K562 (cell line): ENCODE measurements around the gene IL15. TPM values are rescaled to one million over a fixed set of nuclear protein-coding genes. Genes with fewer than 3 reads are reported as not detected.

Experiments used
- ATAC-seq: fragments of 200-7000 bp; cut with Tn5 transposase; 3 replicates; pipeline ENCODE4 v1.9.1; 2020; ENCODE audit warnings: moderate library complexity
- BruUV-seq: library from RNA; stranded (reverse); fragments of 400-500 nt; replicated peaks from 2 replicates; lab custom pipeline; 2021; lab: Mats Ljungman, UMichigan
- CTCF ChIA-PET: fragments of 300-600 bp; formaldehyde crosslinking; extraction: SDS; loops from one replicate; lab custom pipeline; 2021; ENCODE audit warnings: low intra/inter-chr PET ratio; lab: Yijun Ruan, JAX
- POLR2A ChIA-PET: fragments of 300-600, 350-650 bp; sonication (Branson Sonifier 250); formaldehyde crosslinking; extraction: SDS; loops from one replicate; lab custom pipeline; 2021; ENCODE audit warnings: antibody characterized with exemption, inconsistent platforms; lab: Yijun Ruan, JAX
- DNase-seq, 4 experiments: peaks; one replicate each; pipeline versions ENCODE4 v3.0.0 to v3.0.0-alpha.2; 2011 to 2018; ENCODE audit warnings: low spot score in 3 of 4, mixed read lengths in 3 of 4; ENCODE audit errors: extremely low read depth in 1 of 4
- FAIRE-seq: peaks from 2 replicates; lab custom pipeline; 2011; peaks lifted over from hg19 to GRCh38; lab: Jason Lieb, UNC
- H2AFZ ChIP-seq: 2 replicates; pipeline ENCODE4 v1.6.0; 2011; ENCODE audit warnings: low read depth, low read length, control low read depth, inconsistent platforms
- H3K27ac ChIP-seq: fragments of 200-600 bp; 3 replicates; pipeline ENCODE4 v1.8.0; 2011; ENCODE audit warnings: low read depth, mild to moderate bottlenecking, control low read depth, inconsistent platforms, low read length, moderate library complexity, mixed read lengths; ENCODE audit errors: extremely low read depth
- H3K27me3 ChIP-seq, 2 experiments: fragments of 300-600 bp in 1 of 2; 2 replicates in 1 of 2; 3 replicates in 1 of 2; pipeline versions ENCODE4 v1.6.0 to v1.8.0; 2011; ENCODE audit warnings: inconsistent platforms in 2 of 2, low read length in 2 of 2, mild to moderate bottlenecking in 1 of 2, mixed read lengths in 1 of 2, moderate library complexity in 1 of 2; ENCODE audit not compliant: control insufficient read depth in 2 of 2, insufficient read depth in 2 of 2
- H3K36me3 ChIP-seq: fragments of 300-600 bp; 3 replicates; pipeline ENCODE4 v1.8.0; 2011; ENCODE audit warnings: mild to moderate bottlenecking, low read length, inconsistent platforms; ENCODE audit not compliant: control insufficient read depth, insufficient read depth
- H3K4me1 ChIP-seq, 2 experiments: fragments of 200-600 bp in 1 of 2; replicated peaks in 1 of 2; 2 replicates in 1 of 2; 3 replicates in 1 of 2; pipeline versions ENCODE4 v1.5.1 to v1.8.0; 2011; ENCODE audit warnings: inconsistent platforms in 2 of 2, low read length in 2 of 2, mild to moderate bottlenecking in 1 of 2, mixed read lengths in 1 of 2, moderate library complexity in 1 of 2; ENCODE audit not compliant: control insufficient read depth in 2 of 2, insufficient read depth in 2 of 2
- H3K4me2 ChIP-seq: 2 replicates; pipeline ENCODE4 v1.6.1; 2011; ENCODE audit warnings: low read length, control low read depth, inconsistent platforms, mixed read lengths; ENCODE audit not compliant: insufficient read depth
- H3K4me3 ChIP-seq: fragments of 200-600 bp; sonication (generic), shearing (Covaris generic); 2 replicates; pipeline ENCODE4 v1.5.1; 2016; ENCODE audit warnings: control low read depth, inconsistent platforms
- H3K79me2 ChIP-seq: fragments of 200-600 bp; 3 replicates; pipeline ENCODE4 v1.8.0; 2011; ENCODE audit warnings: low read length, inconsistent platforms; ENCODE audit not compliant: control insufficient read depth, insufficient read depth
- H3K9ac ChIP-seq, 2 experiments: 2 replicates each; pipeline versions ENCODE4 v1.6.0 to v1.6.1; 2011; ENCODE audit warnings: low read depth in 2 of 2, low read length in 2 of 2, control low read depth in 1 of 2, inconsistent platforms in 1 of 2, mild to moderate bottlenecking in 1 of 2, mixed read lengths in 1 of 2; ENCODE audit not compliant: insufficient read depth in 1 of 2
- H3K9me1 ChIP-seq: one replicate; pipeline ENCODE4 v1.6.0; 2011; ENCODE audit warnings: inconsistent platforms, mild to moderate bottlenecking, low read length, moderate library complexity; ENCODE audit not compliant: control insufficient read depth, insufficient read depth
- H3K9me3 ChIP-seq: replicated peaks from 2 replicates; pipeline ENCODE4 v1.5.1; 2011; ENCODE audit warnings: low read depth, low read length, inconsistent platforms; ENCODE audit not compliant: control insufficient read depth, insufficient read depth
- H4K20me1 ChIP-seq: replicated peaks from 2 replicates; pipeline ENCODE4 v1.6.1; 2011; ENCODE audit warnings: low read length, inconsistent platforms, mixed read lengths; ENCODE audit not compliant: control insufficient read depth, insufficient read depth
- ATF4 ChIP-seq: fragments of 450-650 bp; formaldehyde crosslinking; IDR thresholded peaks from 2 replicates; pipeline ENCODE4 v1.4.0; 2022; ENCODE audit warnings: mild to moderate bottlenecking, moderate library complexity
- CGGBP1 ChIP-seq: fragments of 250-450 bp; sonication (Bioruptor Pico); IDR thresholded peaks from 2 replicates; pipeline ENCODE4 v1.9.0; 2021; ENCODE audit warnings: mild to moderate bottlenecking
- GATAD2B ChIP-seq: fragments of 450-650 bp; IDR thresholded peaks from 2 replicates; pipeline ENCODE4 v1.6.1; 2017; ENCODE audit warnings: mild to moderate bottlenecking, borderline replicate concordance
- MTF1 ChIP-seq: fragments of 250-450 bp; sonication (Bioruptor Pico); IDR thresholded peaks from 2 replicates; pipeline ENCODE4 v1.9.0; 2021; ENCODE audit warnings: moderate library complexity, mild to moderate bottlenecking, inconsistent platforms, borderline replicate concordance
- MYNN ChIP-seq, 2 experiments: sonication (generic); formaldehyde crosslinking in 1 of 2; IDR thresholded peaks; 2 replicates each; pipeline versions ENCODE4 v1.5.0 to v1.6.1; 2016 to 2020; ENCODE audit warnings: antibody characterized with exemption in 1 of 2, missing genetic modification reagents in 1 of 2
- PHF20 ChIP-seq: fragments of 450-650 bp; IDR thresholded peaks from 2 replicates; pipeline ENCODE4 v1.6.1; 2018; ENCODE audit not compliant: partially characterized antibody
- PKNOX1 ChIP-seq: fragments of 450-650 bp; IDR thresholded peaks from 2 replicates; pipeline ENCODE4 v1.6.1; 2016
- SOX6 ChIP-seq: fragments of 450-650 bp; IDR thresholded peaks from 2 replicates; pipeline ENCODE4 v1.6.1; 2014; ENCODE audit warnings: mild to moderate bottlenecking
- XRCC4 ChIP-seq: IDR thresholded peaks from one replicate; pipeline ENCODE4 v1.6.1; 2011; ENCODE audit not compliant: insufficient read depth, insufficient read length; ENCODE audit errors: extremely low read depth
- ZFP91 ChIP-seq: sonication (generic); formaldehyde crosslinking; IDR thresholded peaks from 2 replicates; pipeline ENCODE4 v1.8.0; 2022; ENCODE audit warnings: mild to moderate bottlenecking, missing genetic modification reagents
- ZNF146 ChIP-seq: IDR thresholded peaks from one replicate; pipeline ENCODE4 v1.6.1; 2018; ENCODE audit warnings: missing compliant biosample characterization; ENCODE audit not compliant: unreplicated experiment
- ZNF444 ChIP-seq: fragments of 250-450 bp; sonication (Bioruptor Pico); IDR thresholded peaks from 2 replicates; pipeline ENCODE4 v1.4.0; 2020; ENCODE audit warnings: mild to moderate bottlenecking, moderate library complexity
- WGBS: fragments of 100-300 bp; shearing (Covaris generic); methylation state at CpG from one replicate; pipeline ENCODE4 v1.1.6; 2016; ENCODE audit warnings: low coverage, mixed read lengths; ENCODE audit not compliant: insufficient coverage; ENCODE audit errors: missing lambda C conversion rate; 5-methylcytosine and 5-hydroxymethylcytosine counted together
- in situ Hi-C: fragments of 300-500 bp; cut with MboI; formaldehyde crosslinking; loops from 4 replicates; pipeline ENCODE4 v1.15.0; 2018; ENCODE audit warnings: inconsistent platforms, mixed read lengths
- intact Hi-C: fragments of 100-400 bp; cut with micrococcal nuclease; formaldehyde crosslinking; loops from 2 replicates; pipeline ENCODE4 v1.14.2; 2022
- polyA plus RNA-seq, 8 experiments: library from polyadenylated mRNA; depleted of rRNA in 4 of 8; stranded (reverse) in 5 of 8; unstranded in 3 of 8; fragments of >200 nt; fragmentation: Nextera tagmentation in 2 of 8; fragmentation: Illumina TruSeq in 1 of 8; extraction: Ambion mirVana in 2 of 8; extraction: Trizol in 1 of 8; gene quantifications; 2 replicates each; pipeline versions ENCODE4 v1.2.1 to v1.2.3, GENCODE V29; 2011 to 2014; ENCODE audit warnings: inconsistent platforms in 1 of 8, missing spikeins in 1 of 8
- total RNA-seq, 7 experiments: library from RNA; depleted of rRNA in 6 of 7; stranded (reverse); fragments of >200 nt in 6 of 7; fragmentation: Illumina TruSeq in 2 of 7; extraction: Trizol in 2 of 7; gene quantifications; 2 replicates each; pipeline versions ENCODE4 v1.2.1 to v1.2.3, GENCODE V29; 2011 to 2021; ENCODE audit warnings: low replicate concordance in 1 of 7

The IL15 gene
- total and polyA plus RNA-seq, 9 of the 15 experiments (the other 6 are each of a cell fraction or from before 2014, with no cell fraction given): 0.13 to 0.50 (median 0.34) TPM

GRCh38 chr4:141713185-141713584, 76.8 kb downstream of the IL15 start:
- Histone ChIP-seq H3K4me3 (no peak overlapping the region), H3K36me3 (no peaks in the 10 kb centered on the region), H3K4me1 (no peaks in the 10 kb centered on the region), H2AFZ (no peak overlapping the region), H3K27me3 (no peaks in the 10 kb centered on the region), H3K79me2 (no peaks in the 10 kb centered on the region), H4K20me1 (no peaks in the 10 kb centered on the region), H3K9me1 (no peaks in the 10 kb centered on the region), H3K9ac (no peak overlapping the region), H3K4me2 (no peak overlapping the region), H3K9me3 (no peaks in the 10 kb centered on the region), H3K27ac (no peak overlapping the region)
- ChIA-PET POLR2A (no interaction called here), CTCF (no interaction called here)
- no TSS peak for BruUV-seq
- 3% methylated on average over 4 of the region's 4 CpGs for WGBS
- DNase-seq: no peak
- no peak for TF ChIP-seq XRCC4
- no peak for TF ChIP-seq SOX6
- TF ChIP-seq GATAD2B: no peak
- intact Hi-C loops (no loop called here), in situ Hi-C loops (no loop called here)
- no peak for FAIRE-seq
- ATAC-seq: no peak

- FAIRE-seq (no peak), ATAC-seq (no peak), DNase-seq (no peak)
- no peak overlapping the region for H3K27ac ChIP-seq
- intact Hi-C loops: no loop called here
- in situ Hi-C loops: no loop called here
- no TSS peak for BruUV-seq
- ChIA-PET CTCF (no interaction called here), POLR2A (no interaction called here)
- H3K4me3 ChIP-seq: no peak overlapping the region
- H3K9ac ChIP-seq: no peak overlapping the region
- H3K4me1 ChIP-seq: no peaks in the 10 kb centered on the region
- no peak overlapping the region for H2AFZ ChIP-seq
- H3K36me3 ChIP-seq: no peaks in the 10 kb centered on the region
- no peaks in the 10 kb centered on the region for H3K79me2 ChIP-seq
- no peaks in the 10 kb centered on the region for H3K9me1 ChIP-seq
- H3K4me2 ChIP-seq: no peak overlapping the region
- no peaks in the 10 kb centered on the region for H3K27me3 ChIP-seq
- no peaks in the 10 kb centered on the region for H3K9me3 ChIP-seq
- WGBS: 2% methylated on average over 3 of the region's 3 CpGs
- H4K20me1 ChIP-seq: no peaks in the 10 kb centered on the region
- TF ChIP-seq MYNN (IDR thresholded peaks at IDR 0.05): no peak
- no peak for TF ChIP-seq MYNN (CRISPR knock-in tag; IDR thresholded peaks at IDR 0.05)
- no peak for TF ChIP-seq PHF20
- no peak for TF ChIP-seq ATF4
- no peak for TF ChIP-seq PKNOX1
- TF ChIP-seq MTF1 (CRISPR knock-in tag): no peak
- no peak for TF ChIP-seq ZNF444
- no peak for TF ChIP-seq ZFP91 (CRISPR knock-in tag)
- no peak for TF ChIP-seq CGGBP1 (CRISPR knock-in tag)
- TF ChIP-seq ZNF146 (CRISPR knock-in tag): no peak
These were observed 77.5 kb downstream of the IL15 start for GRCh38 chr4:141713771-141714445.
